NCI-H1417 (cell line): Measurements from ENCODE around the gene COX15.
"Not testable (repeated sequence)": the region's sequence is repeated elsewhere in the genome, so short reads cannot be mapped to it uniquely, and the experiment has no call there.

Source experiments
- DNase-seq, 3 experiments: peaks; one replicate each; lab custom pipeline; 2025; lab: John Stamatoyannopoulos, UW

Gene COX15

DNA sequence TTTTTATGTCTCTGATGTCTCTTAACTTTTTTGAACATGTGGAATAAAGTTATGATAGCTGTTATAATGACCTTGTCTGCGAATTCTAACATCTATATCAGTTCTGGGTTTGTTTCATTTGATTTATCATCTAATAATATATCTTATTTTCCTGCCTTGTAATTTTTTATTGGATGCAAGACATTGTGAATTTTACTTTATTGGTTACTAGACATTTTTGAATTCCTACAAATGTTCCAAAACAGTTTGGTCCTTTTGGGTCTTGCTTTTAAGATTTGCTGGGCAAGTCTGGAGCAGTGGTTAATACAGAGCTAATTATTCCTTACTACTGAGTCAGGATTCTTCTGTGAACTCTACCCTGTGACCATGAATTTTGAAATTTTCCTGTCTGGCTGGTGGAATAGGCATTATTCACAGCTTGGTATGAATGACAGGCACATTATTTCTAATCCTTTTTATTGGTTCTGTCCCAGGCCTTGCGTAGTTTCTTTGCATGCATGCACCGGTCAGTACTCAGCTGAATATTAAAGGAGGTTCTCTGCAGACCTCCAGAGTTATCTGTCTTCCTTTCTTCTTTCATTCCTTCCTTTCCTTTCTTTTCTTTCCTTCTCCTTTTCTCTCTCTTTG is 9.1 kb upstream of the COX15 start:
- DNase-seq: no peak

DNA sequence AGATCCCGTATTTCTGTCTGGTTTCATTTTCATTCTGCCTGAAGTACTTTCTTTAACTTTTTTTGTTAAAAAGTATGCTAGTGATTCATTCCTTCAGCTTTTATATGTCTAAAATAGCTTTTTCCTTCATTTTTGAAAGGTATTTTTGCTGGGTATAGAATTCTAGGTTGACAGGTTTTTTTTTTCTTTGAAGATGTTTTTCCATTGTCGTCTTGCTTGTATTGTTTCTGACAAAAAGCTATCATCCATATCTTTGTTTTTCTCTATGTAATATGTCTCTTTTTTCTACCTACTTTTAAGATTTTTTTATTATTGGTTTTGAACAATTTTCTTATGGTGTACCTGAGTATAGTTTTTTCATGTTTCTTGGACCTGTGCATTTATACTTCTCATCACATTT is 8.3 kb upstream of the COX15 start:
- DNase-seq: peak in 1 of 3 experiments; percentile 0

DNA sequence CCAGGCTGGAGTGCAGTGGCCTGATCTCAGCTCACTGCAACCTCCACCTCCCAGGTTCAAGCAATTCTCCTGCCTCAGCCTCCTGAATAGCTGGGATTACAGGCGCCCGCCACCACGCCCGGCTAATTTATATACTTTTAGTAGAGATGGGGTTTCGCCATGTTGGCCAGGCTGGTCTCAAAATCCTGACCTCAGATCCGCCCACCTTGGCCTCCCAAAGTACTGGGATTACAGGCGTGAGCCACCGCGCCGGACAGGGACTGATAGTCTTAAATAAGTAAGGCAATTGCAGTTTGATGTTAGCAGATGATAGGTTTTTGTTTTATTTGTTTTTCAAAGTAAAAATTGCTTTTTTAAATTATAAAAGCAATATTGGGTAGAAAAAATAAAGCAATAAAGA is 2.2 kb upstream of the COX15 start:
- not testable (repeated sequence) for DNase-seq

DNA sequence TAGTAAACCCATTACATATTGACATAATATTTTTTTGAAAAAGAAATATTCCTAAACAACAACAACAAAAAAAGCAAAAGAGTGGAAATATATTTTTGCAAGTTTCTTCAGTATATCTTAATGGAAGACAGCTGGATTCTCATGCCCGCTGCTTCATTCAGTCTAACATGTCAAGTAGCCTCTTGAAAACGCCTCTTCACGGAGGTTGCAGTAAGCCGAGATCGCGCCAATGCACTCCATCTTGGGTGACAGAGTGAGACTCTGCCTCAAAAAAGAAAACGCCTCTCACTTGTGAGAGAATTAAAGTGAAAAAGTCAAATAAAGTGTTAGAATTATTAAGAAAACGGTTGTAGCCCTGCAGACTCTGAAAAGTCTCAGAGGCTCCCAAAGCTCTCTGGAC is 1.4 kb upstream of the COX15 start:
- DNase-seq: peak in 2 of 3 experiments; percentile 34 to 78

DNA sequence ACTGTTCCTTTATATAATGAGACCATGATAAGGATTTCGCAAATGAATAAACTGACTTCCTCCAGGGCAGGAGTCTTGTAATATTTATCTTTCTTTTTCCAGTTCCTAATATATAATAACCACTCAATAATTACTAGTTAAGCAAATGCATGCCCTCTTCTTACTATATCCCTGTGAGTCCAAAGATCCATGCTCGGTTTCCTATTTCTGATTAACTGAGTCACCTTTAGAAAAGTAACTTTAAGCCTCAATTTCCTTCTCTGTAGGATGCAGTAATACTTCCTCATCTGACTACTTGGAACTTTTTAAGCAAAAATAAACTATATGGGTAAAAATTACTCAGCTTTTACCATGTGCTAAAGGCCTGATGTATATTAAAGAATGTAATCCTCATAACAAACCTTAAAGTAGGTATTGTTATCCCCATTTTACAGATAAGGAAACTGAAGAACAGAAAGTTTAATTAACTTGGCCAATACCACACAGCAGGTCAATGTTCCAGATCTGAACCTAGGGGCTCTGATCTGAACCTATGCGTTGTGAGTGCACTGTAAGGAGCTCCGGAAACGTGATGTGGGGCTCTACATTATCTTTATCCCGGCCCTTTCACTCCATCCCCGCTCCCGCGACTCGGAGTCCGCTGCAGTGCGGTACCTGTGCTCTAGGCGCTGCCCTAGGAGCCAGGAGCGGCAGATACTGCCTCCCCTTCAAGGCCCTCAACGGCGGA is 458 bp downstream of the COX15 start:
- DNase-seq: no peak

DNA sequence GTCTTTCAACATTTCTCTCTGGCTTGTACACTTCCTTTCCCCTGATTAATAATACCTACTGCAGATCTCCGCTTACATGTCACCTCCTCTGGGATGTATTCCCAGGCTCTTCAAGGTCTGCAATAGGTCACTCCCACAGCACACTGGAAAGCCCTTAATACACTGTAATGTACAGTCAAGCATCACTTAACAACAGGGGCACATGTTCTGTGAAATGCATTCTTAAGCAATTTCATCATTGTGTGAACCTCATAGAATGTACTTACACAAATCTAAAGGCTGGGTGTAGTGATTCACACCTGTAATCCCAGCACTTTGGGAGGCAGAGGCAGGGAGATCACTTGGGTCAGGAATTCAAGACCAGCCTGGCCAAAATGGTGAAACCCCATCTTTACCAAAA is 1.9 kb downstream of the COX15 start:
- DNase-seq: no peak

DNA sequence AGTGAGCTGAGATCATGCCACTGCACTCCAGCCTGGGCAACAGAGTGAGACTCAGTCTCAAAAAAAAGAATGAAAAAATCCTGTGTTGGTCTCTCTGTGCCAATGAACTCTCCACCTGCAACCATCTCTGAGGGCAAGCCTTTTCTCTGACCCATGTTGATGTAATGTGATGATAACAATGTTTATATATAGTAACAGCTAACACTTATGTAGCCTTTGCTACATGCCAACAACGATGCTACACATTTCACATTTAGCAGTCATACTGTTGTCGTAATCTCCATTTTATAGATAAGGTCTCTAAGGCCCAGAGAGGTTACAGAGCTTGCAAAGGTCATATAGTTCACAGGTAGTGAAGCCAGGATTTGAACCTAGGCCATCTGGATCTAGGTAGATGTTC is 11.5 kb downstream of the COX15 start:
- no peak for DNase-seq

DNA sequence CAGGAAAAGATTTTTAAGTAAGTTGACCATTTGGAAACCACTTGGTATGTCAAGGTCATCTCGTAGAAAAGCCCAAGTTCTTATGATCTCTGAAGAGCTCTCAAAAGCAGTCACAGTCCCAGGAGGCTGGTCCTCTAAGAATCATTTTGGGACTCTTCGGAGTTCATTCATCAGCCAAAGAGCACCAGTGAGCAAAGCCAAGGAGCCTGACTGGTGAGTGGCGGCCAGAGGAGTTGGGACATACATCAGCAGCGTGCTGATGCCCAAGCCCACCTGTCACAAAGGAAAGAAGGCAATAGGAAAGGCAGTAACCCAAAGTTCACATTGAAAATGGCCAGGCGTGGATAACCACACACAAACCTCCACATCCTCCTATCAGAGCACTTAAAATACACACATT is 17.5 kb downstream of the COX15 start:
- no peak for DNase-seq

DNA sequence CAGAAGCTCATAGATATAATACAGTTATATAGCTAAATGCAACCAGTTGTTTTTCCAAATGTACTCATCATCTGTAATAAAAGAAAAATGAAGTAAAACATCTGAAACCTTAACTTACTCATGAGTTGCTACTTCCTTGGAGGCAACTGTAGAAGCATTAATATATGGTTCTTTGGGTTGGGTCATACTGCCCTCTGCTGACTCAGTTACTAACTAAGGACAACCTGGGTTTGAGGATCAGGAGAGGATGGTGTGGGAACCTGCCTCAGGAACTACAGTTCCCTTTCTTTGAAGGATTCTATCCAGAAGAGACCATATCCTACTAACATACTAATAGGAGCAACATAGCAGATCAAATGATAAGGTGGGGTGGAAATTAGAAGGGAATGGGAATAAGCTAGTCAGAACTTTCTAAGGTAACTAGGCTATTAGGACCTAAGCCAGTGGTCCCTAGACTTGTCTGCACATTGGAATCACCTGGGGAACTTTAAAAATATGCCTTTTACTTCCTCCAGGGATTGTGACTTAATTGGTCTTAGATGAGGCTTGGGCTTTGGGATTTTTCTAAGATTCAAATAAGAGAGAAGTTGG is 20.7 kb downstream of the COX15 start:
- peak in 1 of 3 experiments; percentile 45 for DNase-seq

DNA sequence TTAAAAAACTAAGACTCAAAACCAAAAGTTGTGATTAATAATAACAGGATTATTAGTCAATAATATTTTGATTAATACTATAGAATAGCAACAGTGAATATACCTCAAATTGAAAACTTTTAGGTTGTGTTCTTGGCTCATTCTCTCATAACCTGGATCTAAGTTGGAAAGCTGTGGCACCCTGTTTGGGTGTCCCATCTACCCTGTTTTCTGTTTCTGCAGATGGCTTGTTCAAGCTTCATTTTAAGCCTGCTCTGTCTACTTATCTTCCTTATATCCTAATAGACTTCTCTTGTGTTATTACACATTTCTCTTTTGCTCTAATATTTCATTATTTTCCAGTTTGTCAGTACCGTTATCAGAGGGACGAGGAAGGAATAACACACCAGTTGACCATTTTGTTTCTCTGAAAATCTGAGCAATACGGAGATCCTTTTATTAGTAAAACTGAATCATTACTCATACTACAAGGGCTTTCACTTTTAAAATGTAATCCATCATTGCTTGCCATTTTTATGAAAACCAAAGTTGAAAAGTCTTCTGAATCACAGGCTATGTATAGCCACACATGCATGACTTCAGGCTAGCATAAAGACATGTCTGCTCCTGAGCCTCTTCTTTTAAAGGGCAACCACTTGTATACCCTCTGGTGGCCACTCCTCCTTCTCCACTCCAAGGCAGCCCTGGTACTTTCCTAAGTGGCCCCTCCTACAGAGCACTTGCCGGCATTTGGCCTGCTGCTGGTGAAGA is 22.3 kb downstream of the COX15 start:
- DNase-seq: peak in 1 of 3 experiments; percentile 22

DNA sequence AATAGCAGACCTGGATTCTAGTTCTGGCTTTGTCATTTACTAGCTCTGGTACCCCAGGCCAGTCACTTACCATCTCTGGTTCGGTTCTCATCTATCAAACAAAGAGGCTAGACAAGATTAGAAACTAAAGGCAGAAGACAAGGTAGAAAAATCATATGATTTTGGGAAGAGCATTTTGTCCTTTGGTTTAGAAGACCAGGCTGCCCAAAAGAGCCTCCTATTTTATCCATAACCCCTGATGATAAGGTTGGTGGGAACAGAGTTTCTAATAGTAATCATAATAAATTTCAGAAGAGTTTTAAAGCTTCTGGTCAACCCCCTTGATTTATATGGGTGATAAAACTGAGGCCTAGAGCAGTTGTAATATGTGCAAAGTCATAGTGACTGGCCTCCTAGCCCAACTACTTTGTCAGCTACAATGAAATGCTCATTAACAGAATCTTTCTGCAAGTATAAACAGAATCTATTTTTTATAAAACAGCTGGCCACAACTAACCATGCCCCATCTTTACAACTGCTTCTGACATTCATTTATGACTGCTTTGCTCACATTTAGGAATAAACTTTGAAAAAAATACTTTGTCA is 23.4 kb downstream of the COX15 start:
- DNase-seq: no peak

DNA sequence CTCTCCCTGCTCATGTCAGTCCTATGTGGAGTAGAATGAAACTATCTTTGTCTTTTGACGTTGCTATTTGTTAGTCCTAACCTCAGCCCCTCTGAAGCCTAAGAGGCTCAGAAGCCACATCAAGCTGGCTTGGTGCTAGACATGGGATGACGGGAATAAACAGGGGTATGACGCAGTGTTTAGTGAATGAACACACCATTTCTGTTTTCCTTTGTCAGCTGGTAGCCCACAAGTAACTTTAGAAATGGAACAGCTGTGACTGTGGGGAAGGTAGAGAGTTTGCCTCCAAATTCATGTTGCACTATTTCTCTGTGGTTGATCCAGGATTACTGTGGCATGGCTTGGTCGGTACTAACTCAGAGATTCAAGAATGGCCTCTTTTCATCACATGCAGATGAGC is 31.3 kb downstream of the COX15 start:
- DNase-seq: no peak

DNA sequence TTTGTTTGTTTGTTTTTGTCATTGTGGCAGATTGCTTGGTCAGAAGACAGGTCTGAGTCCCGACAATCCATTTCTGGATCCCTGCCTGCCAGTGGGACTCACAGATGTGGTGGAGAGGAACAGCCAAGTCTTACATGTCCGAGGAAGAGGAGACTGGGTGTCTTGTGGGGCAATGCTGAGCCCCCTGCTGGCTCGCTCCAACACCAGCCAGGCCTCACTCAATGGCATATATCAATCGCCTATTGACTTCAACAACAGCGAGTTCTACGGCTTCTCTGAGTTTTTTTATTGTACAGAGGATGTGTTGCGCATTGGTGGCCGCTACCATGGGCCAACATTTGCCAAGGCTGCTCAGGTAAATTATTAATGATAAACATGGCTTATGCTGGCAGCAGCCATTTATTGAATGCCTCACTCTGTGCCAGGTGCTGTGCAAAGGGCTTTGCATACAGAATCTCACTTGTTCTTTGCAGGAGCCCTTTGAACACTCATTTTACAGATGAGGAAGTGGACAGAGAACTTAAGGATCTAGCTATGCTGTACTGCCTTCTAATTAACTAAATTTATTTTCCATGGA is 33.3 kb downstream of the COX15 start:
- no peak for DNase-seq

DNA sequence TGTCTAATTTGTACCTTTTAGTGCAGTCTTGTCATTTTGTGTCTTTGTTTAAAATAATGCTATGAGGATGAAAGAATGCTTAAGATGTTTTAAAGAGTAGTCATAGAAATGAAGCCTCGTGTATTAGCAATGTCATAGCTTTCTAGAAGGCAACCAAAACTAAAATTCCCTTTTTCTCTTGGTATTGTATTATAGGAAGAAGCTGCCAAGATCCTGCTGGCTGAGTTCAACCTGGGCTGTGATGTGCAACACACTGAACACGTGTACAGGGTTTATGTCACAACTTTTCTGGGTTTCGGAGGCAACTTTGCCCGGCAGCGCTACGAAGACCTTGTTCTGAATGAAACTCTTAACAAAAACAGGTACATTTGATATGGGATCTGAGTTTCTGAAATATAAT is 36.2 kb downstream of the COX15 start:
- no peak for DNase-seq

DNA sequence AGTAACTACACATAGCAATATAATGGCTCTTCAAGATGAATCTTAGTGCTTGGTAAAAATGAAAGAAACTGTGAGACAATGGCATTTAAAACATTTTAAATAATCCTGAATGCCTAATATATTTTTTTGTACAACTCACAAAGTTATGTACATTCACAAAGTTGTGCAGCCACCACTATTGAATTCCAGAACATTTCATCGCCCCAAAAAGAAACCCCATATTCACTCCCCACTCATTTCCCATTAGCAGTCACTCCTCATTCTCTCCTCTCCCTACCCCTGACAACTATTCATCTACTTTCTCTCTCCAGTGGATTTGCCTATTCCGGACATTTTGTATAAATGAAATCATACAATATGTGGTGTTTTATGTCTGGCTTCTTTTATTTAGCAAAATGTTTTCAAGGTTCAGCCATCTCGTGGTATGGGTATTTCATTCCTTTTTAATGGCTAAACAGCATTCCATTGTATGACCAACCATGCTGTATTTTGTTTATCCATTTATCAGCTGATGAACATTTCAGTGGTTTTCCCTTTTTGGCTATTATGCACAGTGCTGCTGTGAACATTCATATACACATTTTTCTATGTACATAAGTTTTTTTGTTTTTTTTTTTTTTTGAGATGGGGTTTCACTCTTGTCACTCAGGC is 37.9 kb downstream of the COX15 start:
- no peak for DNase-seq

DNA sequence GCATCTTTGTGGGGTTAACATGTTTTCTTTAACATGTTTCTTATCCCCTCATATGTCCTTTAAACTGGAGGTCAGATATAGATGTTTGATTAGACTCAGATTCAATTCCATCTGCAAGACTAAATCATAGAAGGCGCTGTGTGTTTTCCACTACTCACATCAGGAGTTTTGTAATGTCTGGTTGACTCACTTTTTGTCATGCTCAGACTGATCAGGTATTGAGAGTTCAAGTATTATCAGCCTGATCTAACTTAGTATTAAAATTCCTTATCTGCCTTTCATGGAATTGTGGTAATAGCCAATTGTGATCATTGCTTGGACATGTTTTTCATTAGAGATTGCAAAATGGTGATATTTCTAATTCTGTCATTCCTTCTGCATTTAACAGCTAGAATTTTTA is 42.5 kb downstream of the COX15 start:
- no peak for DNase-seq

DNA sequence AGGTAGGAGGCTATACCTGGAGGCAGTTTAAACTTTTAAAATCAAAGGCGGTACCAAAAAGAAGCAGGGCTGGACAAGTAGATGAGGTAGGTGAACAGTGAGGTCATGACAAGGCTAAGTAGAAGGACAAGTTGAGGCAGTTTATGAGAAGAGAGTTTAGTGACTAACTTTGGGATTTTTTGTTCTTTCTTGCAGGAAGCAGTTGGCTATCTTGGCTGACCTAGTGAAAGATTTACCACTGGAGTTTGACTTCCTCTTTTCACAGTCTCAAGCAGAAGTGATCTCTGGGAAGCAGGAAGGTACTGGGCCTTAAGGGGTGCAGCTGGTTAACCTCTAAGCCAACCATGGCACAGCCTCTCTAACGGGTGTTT is 46.3 kb downstream of the COX15 start:
- no peak for DNase-seq

DNA sequence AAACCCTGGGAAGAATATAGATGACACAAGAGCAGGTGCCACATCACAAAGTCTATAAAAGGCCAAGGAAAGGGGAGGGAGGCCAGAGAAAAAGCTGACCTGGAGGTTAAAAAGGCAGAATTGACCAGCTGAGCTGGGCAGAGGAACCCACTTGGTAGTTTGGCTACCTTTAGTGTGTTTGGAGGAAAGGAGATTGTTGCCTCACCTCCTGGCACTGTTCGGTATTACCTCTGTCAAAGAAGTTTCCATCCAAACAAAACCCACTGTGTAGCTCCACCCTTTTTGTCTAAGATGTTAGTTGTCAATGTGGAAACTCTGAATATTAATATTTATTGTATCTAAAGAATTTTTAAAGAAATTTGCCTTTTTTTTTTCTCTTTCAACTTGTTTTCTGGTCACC is 49.2 kb downstream of the COX15 start:
- no peak for DNase-seq
